Mesenchymal stem cell (in vitro differentiated cells and primary cell): ENCODE data around the gene TACR1.
A peak's percentile ranks its signal among the peaks of the same experiment; 100 is the strongest.

Source experiments
- DNase-seq: peaks from one replicate; pipeline ENCODE4 v3.0.0-alpha.2; 2013
- H2AFZ ChIP-seq: one replicate; pipeline ENCODE4 v1.6.1; 2013; ENCODE audit warnings: low read depth, mild to moderate bottlenecking, control low read depth, inconsistent platforms, low read length, moderate library complexity
- H2AK5ac ChIP-seq: 2 replicates; pipeline ENCODE4 v1.6.1; 2013; ENCODE audit warnings: low read length, moderate library complexity, mild to moderate bottlenecking, inconsistent platforms; ENCODE audit not compliant: severe bottlenecking
- H2BK120ac ChIP-seq: one replicate; pipeline ENCODE4 v1.6.1; 2013; ENCODE audit warnings: low read depth, mild to moderate bottlenecking, inconsistent platforms, low read length, moderate library complexity
- H2BK12ac ChIP-seq, 2 experiments: one replicate each; pipeline ENCODE4 v1.6.1; 2013; ENCODE audit warnings: inconsistent platforms in 2 of 2, low read length in 2 of 2, mild to moderate bottlenecking in 2 of 2, moderate library complexity in 2 of 2, control low read depth in 1 of 2
- H2BK15ac ChIP-seq: one replicate; pipeline ENCODE4 v1.6.1; 2013; ENCODE audit warnings: mild to moderate bottlenecking, low read depth, inconsistent platforms; ENCODE audit not compliant: poor library complexity, severe bottlenecking
- H2BK5ac ChIP-seq: 2 replicates; pipeline ENCODE4 v1.6.1; 2013; ENCODE audit warnings: low read depth, mild to moderate bottlenecking, low read length, control low read depth, inconsistent platforms; ENCODE audit not compliant: poor library complexity, severe bottlenecking
- H3K14ac ChIP-seq, 2 experiments: one replicate each; pipeline ENCODE4 v1.6.1; 2013; ENCODE audit warnings: inconsistent platforms in 2 of 2, low read length in 2 of 2, control low read depth in 1 of 2, mild to moderate bottlenecking in 1 of 2, moderate library complexity in 1 of 2
- H3K18ac ChIP-seq, 2 experiments: one replicate each; pipeline ENCODE4 v1.6.1; 2013; ENCODE audit warnings: inconsistent platforms in 2 of 2, low read length in 2 of 2, control low read depth in 1 of 2, low read depth in 1 of 2, mild to moderate bottlenecking in 1 of 2
- H3K23ac ChIP-seq, 2 experiments: one replicate each; pipeline ENCODE4 v1.6.1; 2013; ENCODE audit warnings: inconsistent platforms in 2 of 2, low read length in 2 of 2, mild to moderate bottlenecking in 2 of 2, moderate library complexity in 2 of 2, control low read depth in 1 of 2
- H3K27ac ChIP-seq: 2 replicates; pipeline ENCODE4 v1.5.1; 2013; ENCODE audit warnings: mild to moderate bottlenecking, moderate library complexity, low read length, control low read depth, inconsistent platforms; ENCODE audit not compliant: poor library complexity, severe bottlenecking
- H3K27me3 ChIP-seq, 2 experiments: 2 replicates each; pipeline versions ENCODE4 v1.6.1 to v1.7.0; 2013; ENCODE audit warnings: low read length in 2 of 2, mild to moderate bottlenecking in 2 of 2, moderate library complexity in 2 of 2, control low read depth in 1 of 2, inconsistent platforms in 1 of 2; ENCODE audit not compliant: control insufficient read depth in 1 of 2, insufficient read depth in 1 of 2
- H3K36me3 ChIP-seq, 2 experiments: 2 replicates each; pipeline versions ENCODE4 v1.6.1 to v1.7.0; 2013; ENCODE audit warnings: low read length in 2 of 2, control low read depth in 1 of 2, inconsistent platforms in 1 of 2, low read depth in 1 of 2, mild to moderate bottlenecking in 1 of 2; ENCODE audit not compliant: insufficient read depth in 2 of 2, control insufficient read depth in 1 of 2
- H3K4ac ChIP-seq, 2 experiments: one replicate each; pipeline ENCODE4 v1.6.1; 2013; ENCODE audit warnings: inconsistent platforms in 2 of 2, low read length in 2 of 2, mild to moderate bottlenecking in 2 of 2, moderate library complexity in 2 of 2, control low read depth in 1 of 2, low read depth in 1 of 2
- H3K4me1 ChIP-seq: 2 replicates; pipeline ENCODE4 v1.6.1; 2013; ENCODE audit warnings: low read depth, low read length, control low read depth; ENCODE audit not compliant: control insufficient read depth, insufficient read depth
- H3K4me2 ChIP-seq: 2 replicates; pipeline ENCODE4 v1.6.1; 2013; ENCODE audit warnings: low read length, mild to moderate bottlenecking, inconsistent platforms; ENCODE audit not compliant: poor library complexity, severe bottlenecking
- H3K4me3 ChIP-seq, 2 experiments: 2 replicates each; pipeline versions ENCODE4 v1.5.1 to v1.7.0; 2013; ENCODE audit warnings: low read length in 2 of 2, mild to moderate bottlenecking in 2 of 2, control low read depth in 1 of 2, low read depth in 1 of 2; ENCODE audit not compliant: insufficient read depth in 1 of 2
- H3K79me1 ChIP-seq: replicated peaks from 2 replicates; pipeline ENCODE4 v1.6.1; 2013; ENCODE audit warnings: mild to moderate bottlenecking, control low read depth, low read length, inconsistent platforms; ENCODE audit not compliant: poor library complexity, severe bottlenecking
- H3K9ac ChIP-seq: 2 replicates; pipeline ENCODE4 v1.7.0; 2013; ENCODE audit warnings: mild to moderate bottlenecking, low read length, moderate library complexity
- H3K9me3 ChIP-seq: 2 replicates; pipeline ENCODE4 v1.7.0; 2013; ENCODE audit warnings: mild to moderate bottlenecking, low read length; ENCODE audit not compliant: control insufficient read depth
- H4K8ac ChIP-seq: one replicate; pipeline ENCODE4 v1.6.1; 2013; ENCODE audit warnings: inconsistent platforms, mild to moderate bottlenecking, low read length, moderate library complexity
- H4K91ac ChIP-seq: one replicate; pipeline ENCODE4 v1.6.1; 2013; ENCODE audit warnings: mild to moderate bottlenecking, low read length, inconsistent platforms
- WGBS: methylation state at CpG from one replicate; pipeline ENCODE4 v1.1.7; 2013; ENCODE audit warnings: mixed read lengths; 5-methylcytosine and 5-hydroxymethylcytosine counted together

TACR1 gene

GRCh38 chr2:75044291-75044690, 155.0 kb downstream of the TACR1 start:
- Histone ChIP-seq H3K27me3 (no peaks in the 10 kb centered on the region), H3K9ac (no peak overlapping the region), H2BK5ac (no peak overlapping the region), H3K27ac (no peak overlapping the region), H3K4ac (no peak overlapping the region), H2BK120ac (no peak overlapping the region), H2AFZ (no peak overlapping the region), H3K14ac (no peak overlapping the region), H2BK12ac (no peak overlapping the region), H4K8ac (no peak overlapping the region), H3K36me3 (no peaks in the 10 kb centered on the region), H2AK5ac (no peak overlapping the region), H3K23ac (no peak overlapping the region), H3K9me3 (no peaks in the 10 kb centered on the region), H3K4me2 (no peak overlapping the region), H2BK15ac (no peak overlapping the region), H3K79me1 (no peaks in the 10 kb centered on the region), H3K18ac (no peak overlapping the region), H3K4me1 (peaks cover 8% of the 10 kb centered on the region), H3K4me3 (no peak overlapping the region), H4K91ac (no peak overlapping the region)
- 99% methylated on average over 2 of the region's 2 CpGs for WGBS
- no peak for DNase-seq

- Histone ChIP-seq H3K27ac (no peak overlapping the region), H3K4ac (no peak overlapping the region)
- no CpG with 5 or more reads among the region's 1 CpG for WGBS
These were observed 156.5 kb downstream of the TACR1 start for GRCh38 chr2:75042823-75043222.

GRCh38 chr2:75041731-75042600, 157.4 kb downstream of the TACR1 start:
- Histone ChIP-seq H3K79me1 (no peaks in the 10 kb centered on the region), H3K9ac (no peak overlapping the region), H3K36me3 (no peaks in the 10 kb centered on the region), H3K27ac (no peak overlapping the region), H3K4me3 (peak overlapping the region in 1 of 2 experiments; percentile 2), H3K4me2 (no peak overlapping the region), H3K14ac (peak overlapping the region in 1 of 2 experiments; percentile 61), H2BK5ac (no peak overlapping the region), H3K27me3 (no peaks in the 10 kb centered on the region), H2AFZ (no peak overlapping the region), H2BK15ac (no peak overlapping the region), H3K23ac (no peak overlapping the region), H2AK5ac (no peak overlapping the region), H3K4me1 (peaks cover 1% of the 10 kb centered on the region), H2BK12ac (no peak overlapping the region), H3K18ac (no peak overlapping the region), H3K9me3 (no peaks in the 10 kb centered on the region), H2BK120ac (no peak overlapping the region), H3K4ac (peak overlapping the region in 1 of 2 experiments; percentile 41), H4K8ac (no peak overlapping the region), H4K91ac (peak overlapping the region; percentile 41)
- no peak for DNase-seq
- WGBS, result 95% methylated on average over 7 of the region's 7 CpGs

More at GRCh38 chr2:75042823-75043222, 156.5 kb downstream of the TACR1 start:
- Histone ChIP-seq H4K91ac (no peak overlapping the region), H3K9ac (no peak overlapping the region), H3K18ac (no peak overlapping the region), H3K14ac (no peak overlapping the region), H2BK15ac (no peak overlapping the region), H3K36me3 (no peaks in the 10 kb centered on the region), H3K4me3 (no peak overlapping the region), H4K8ac (no peak overlapping the region), H2AK5ac (no peak overlapping the region), H3K9me3 (no peaks in the 10 kb centered on the region), H3K4me1 (peaks cover 5% of the 10 kb centered on the region), H2AFZ (no peak overlapping the region), H2BK120ac (no peak overlapping the region), H3K23ac (no peak overlapping the region), H3K79me1 (no peaks in the 10 kb centered on the region), H2BK12ac (no peak overlapping the region), H3K27me3 (no peaks in the 10 kb centered on the region), H2BK5ac (no peak overlapping the region), H3K4me2 (no peak overlapping the region)
- DNase-seq, result no peak

GRCh38 chr2:75041226-75041625, 158.1 kb downstream of the TACR1 start:
- Histone ChIP-seq H3K18ac (no peak overlapping the region), H3K9me3 (no peaks in the 10 kb centered on the region), H4K91ac (no peak overlapping the region), H2AK5ac (no peak overlapping the region), H2BK5ac (no peak overlapping the region), H3K23ac (no peak overlapping the region), H2BK120ac (no peak overlapping the region), H2AFZ (no peak overlapping the region), H3K4me1 (peaks cover 1% of the 10 kb centered on the region), H4K8ac (no peak overlapping the region), H2BK12ac (no peak overlapping the region), H3K14ac (no peak overlapping the region), H3K4me2 (no peak overlapping the region), H3K79me1 (no peaks in the 10 kb centered on the region), H3K27me3 (no peaks in the 10 kb centered on the region), H3K9ac (no peak overlapping the region), H3K4me3 (no peak overlapping the region), H3K4ac (no peak overlapping the region), H2BK15ac (no peak overlapping the region), H3K27ac (no peak overlapping the region), H3K36me3 (no peaks in the 10 kb centered on the region)
- DNase-seq, result no peak
- WGBS, result 78% methylated on average over 1 of the region's 2 CpGs
